ENCODE data around the gene SCAMP5. TPM values are rescaled to one million over a fixed set of nuclear protein-coding genes. Genes with fewer than 3 reads are reported as not detected.

Gene SCAMP5
- total and polyA plus RNA-seq, 2 of the 4 experiments (the other 2 are of a cell fraction) = 0.36 to 1.6 TPM

DNA sequence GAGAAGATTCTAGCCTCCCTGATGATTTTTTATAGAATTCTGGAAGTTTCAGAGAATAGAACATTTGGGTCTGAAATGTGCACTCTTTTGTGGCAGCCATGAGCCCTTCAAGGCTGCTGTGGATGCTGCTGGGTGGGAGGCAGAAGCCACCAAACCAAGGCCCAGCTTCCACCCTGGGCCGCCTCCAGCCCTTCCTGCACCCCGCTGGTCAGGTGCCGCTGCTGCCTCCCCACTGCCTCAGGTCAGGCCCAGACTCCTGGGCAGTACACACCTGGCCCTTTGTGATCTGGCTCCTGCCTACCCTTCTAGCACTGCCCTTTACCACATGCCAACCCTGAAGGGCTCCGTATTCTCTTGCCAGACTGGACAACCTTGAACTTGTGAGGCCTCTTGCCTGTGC is 56.3 kb downstream of the SCAMP5 start:
- no peak overlapping the region for H3K56ac ChIP-seq (ENCODE audit: extremely low read depth, insufficient read depth, low read length)
- dilution Hi-C loops (cut with HindIII; ENCODE audit: low sequenced_read_pairs, unreplicated experiment) (no loop called here), intact Hi-C loops (cut with micrococcal nuclease) (no loop called here), in situ Hi-C loops (cut with MboI; ENCODE audit: low sequenced_read_pairs) (no loop called here)
- H3K4ac ChIP-seq (ENCODE audit: low read depth, low read length) = no peak overlapping the region
- BruUV-seq (replicated peaks) = no TSS peak
- H2AFZ ChIP-seq (replicated peaks; ENCODE audit: low read length, poor library complexity) = no peak overlapping the region
- H3K27ac ChIP-seq (ENCODE audit: insufficient read depth, low read length) = no peak overlapping the region
- H3K9me3 ChIP-seq (ENCODE audit: control insufficient read depth, insufficient read depth, low read length) = no peaks in the 10 kb centered on the region
- no peak for DNase-seq
- H2BK5ac ChIP-seq (ENCODE audit: low read depth, low read length, poor library complexity, severe bottlenecking) = no peak overlapping the region
- no peaks in the 10 kb centered on the region; the same call in 1 of the 2 replicates for H3K36me3 ChIP-seq (ENCODE audit: control insufficient read depth, insufficient read depth, low read length)
- no peak overlapping the region for H2AK9ac ChIP-seq (replicated peaks; ENCODE audit: low read depth, low read length, poor library complexity)
- H3K4me3 ChIP-seq (ENCODE audit: insufficient read depth, low read depth, low read length) = no peak overlapping the region
- no peak overlapping the region for H4K8ac ChIP-seq (ENCODE audit: low read depth in 2 of 2, low read length in 2 of 2)
- H3K4me1 ChIP-seq (ENCODE audit: control insufficient read depth, insufficient read depth, low read length) = peaks cover 11% of the 10 kb centered on the region
- H3K14ac ChIP-seq (replicated peaks; ENCODE audit: low read depth, low read length) = no peak overlapping the region
- no peak overlapping the region for H4K91ac ChIP-seq (ENCODE audit: insufficient read depth, low read depth, low read length)
- H4K20me1 ChIP-seq (ENCODE audit: insufficient read depth, low read length) = no peaks in the 10 kb centered on the region; the same call in 1 of the 2 replicates
- WGBS, 2 experiments (ENCODE audit: extremely low coverage in 2 of 2, insufficient read length in 1 of 2) = no CpG with 5 or more reads among the region's 4 CpGs
- H2BK20ac ChIP-seq (ENCODE audit: low read depth, low read length) = no peak overlapping the region
- no peak overlapping the region for H3K9ac ChIP-seq (ENCODE audit: low read depth, low read length)
- TF ChIP-seq BHLHE40 (IDR thresholded peaks at IDR 0.05; ENCODE audit: low read depth, low read length) (no peak), NFE2L2 (IDR thresholded peaks at IDR 0.05; ENCODE audit: low read depth, low read length) (no peak), MAFK (IDR thresholded peaks at IDR 0.05; ENCODE audit: low read depth, low read length) (no peak), POLR2A (IDR thresholded peaks at IDR 0.05; ENCODE audit: low read depth, low read length) (no peak), RFX5 (IDR thresholded peaks at IDR 0.05; ENCODE audit: low read depth, low read length) (no peak), RAD21 (IDR thresholded peaks at IDR 0.05; ENCODE audit: low read length) (no peak)
- TF ChIP-seq, protein P1, sequence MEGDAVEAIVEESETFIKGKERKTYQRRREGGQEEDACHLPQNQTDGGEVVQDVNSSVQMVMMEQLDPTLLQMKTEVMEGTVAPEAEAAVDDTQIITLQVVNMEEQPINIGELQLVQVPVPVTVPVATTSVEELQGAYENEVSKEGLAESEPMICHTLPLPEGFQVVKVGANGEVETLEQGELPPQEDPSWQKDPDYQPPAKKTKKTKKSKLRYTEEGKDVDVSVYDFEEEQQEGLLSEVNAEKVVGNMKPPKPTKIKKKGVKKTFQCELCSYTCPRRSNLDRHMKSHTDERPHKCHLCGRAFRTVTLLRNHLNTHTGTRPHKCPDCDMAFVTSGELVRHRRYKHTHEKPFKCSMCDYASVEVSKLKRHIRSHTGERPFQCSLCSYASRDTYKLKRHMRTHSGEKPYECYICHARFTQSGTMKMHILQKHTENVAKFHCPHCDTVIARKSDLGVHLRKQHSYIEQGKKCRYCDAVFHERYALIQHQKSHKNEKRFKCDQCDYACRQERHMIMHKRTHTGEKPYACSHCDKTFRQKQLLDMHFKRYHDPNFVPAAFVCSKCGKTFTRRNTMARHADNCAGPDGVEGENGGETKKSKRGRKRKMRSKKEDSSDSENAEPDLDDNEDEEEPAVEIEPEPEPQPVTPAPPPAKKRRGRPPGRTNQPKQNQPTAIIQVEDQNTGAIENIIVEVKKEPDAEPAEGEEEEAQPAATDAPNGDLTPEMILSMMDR (conservative IDR thresholded peaks at IDR 0.05; ENCODE audit: low read depth, low read length) = no peak
- peaks cover 6% of the 10 kb centered on the region; the same call in 1 of the 2 replicates for H3K9me1 ChIP-seq (ENCODE audit: insufficient read depth, low read length)
- H2BK15ac ChIP-seq (ENCODE audit: low read depth, low read length) = no peak overlapping the region
- no peak overlapping the region for H3K23ac ChIP-seq (ENCODE audit: low read depth, low read length)
- ATAC-seq (ENCODE audit: low read depth) = no peak
- no peak overlapping the region for H4K5ac ChIP-seq (ENCODE audit: low read depth, low read length)
- no peak overlapping the region for H3K4me2 ChIP-seq (ENCODE audit: low read depth, low read length)
- H2BK120ac ChIP-seq (ENCODE audit: low read depth, low read length) = no peak overlapping the region
- peaks cover 0 to 9% of the 10 kb centered on the region in 2 experiments; a peak in 2 of 4 replicates for H3K79me1 ChIP-seq (ENCODE audit: low read depth in 1 of 2, low read length in 2 of 2)
- H3K18ac ChIP-seq (ENCODE audit: low read depth, low read length) = no peak overlapping the region
- ChIA-PET CTCF (no interaction called here), POLR2A (ENCODE audit: unreplicated experiment) (no interaction called here)
- no peaks in the 10 kb centered on the region for H3K27me3 ChIP-seq (ENCODE audit: control insufficient read depth, insufficient read depth, low read length)
- H2AK5ac ChIP-seq (ENCODE audit: low read depth, low read length) = no peak overlapping the region
